SK-N-SH (cell line): ENCODE results near the gene ACAP3. TPM values are rescaled to one million over a fixed set of nuclear protein-coding genes. Genes with fewer than 3 reads are reported as not detected.

ENCODE experiments used
- CTCF ChIA-PET: fragments of 300-600, 350-600 bp; formaldehyde crosslinking; extraction: SDS; loops from one replicate; lab custom pipeline; 2021; lab: Yijun Ruan, JAX
- POLR2A ChIA-PET: fragments of 350-600 bp; sonication (Branson Sonifier 250); formaldehyde crosslinking; extraction: SDS; loops from one replicate; lab custom pipeline; 2020; ENCODE audit warnings: antibody characterized with exemption, inconsistent platforms; lab: Yijun Ruan, JAX
- DNase-seq: peaks from one replicate; pipeline ENCODE4 v3.0.0; 2012
- H2AFZ ChIP-seq: fragments of 200-600 bp; sonication (generic); 2 replicates; pipeline ENCODE4 v1.8.1; 2016; ENCODE audit warnings: antibody characterized with exemption, mild to moderate bottlenecking, low read depth
- H3F3A ChIP-seq: fragments of 200-600 bp; sonication (generic); replicated peaks from 2 replicates; pipeline ENCODE3; 2016; ENCODE audit warnings: antibody characterized with exemption, mild to moderate bottlenecking; ENCODE audit not compliant: insufficient read depth
- H3K27ac ChIP-seq, 2 experiments: fragments of 200-500 bp in 1 of 2; fragments of 200-600 bp in 1 of 2; sonication (Bioruptor generic) in 1 of 2; sonication (generic), shearing (Covaris generic) in 1 of 2; 2 replicates each; pipeline versions ENCODE4 v1.5.1 to v1.6.1; 2014 to 2016; ENCODE audit warnings: low read depth in 2 of 2, inconsistent platforms in 1 of 2, low read length in 1 of 2, mild to moderate bottlenecking in 1 of 2, mixed read lengths in 1 of 2
- H3K27me3 ChIP-seq: fragments of 200-600 bp; sonication (generic), shearing (Covaris generic); 2 replicates; pipeline ENCODE4 v1.6.1; 2016; ENCODE audit warnings: mixed run types; ENCODE audit not compliant: insufficient read depth
- H3K36me3 ChIP-seq, 2 experiments: fragments of 200-500 bp in 1 of 2; fragments of 200-600 bp in 1 of 2; sonication (Bioruptor generic) in 1 of 2; sonication (generic) in 1 of 2; replicated peaks in 1 of 2; 2 replicates each; pipeline versions ENCODE3 to v1.5.1; 2014 to 2016; ENCODE audit warnings: low read length in 1 of 2, mild to moderate bottlenecking in 1 of 2; ENCODE audit not compliant: insufficient read depth in 2 of 2, control insufficient read depth in 1 of 2
- H3K4me1 ChIP-seq, 2 experiments: fragments of 200-500 bp in 1 of 2; fragments of 200-600 bp in 1 of 2; sonication (Bioruptor generic) in 1 of 2; sonication (generic), shearing (Covaris generic) in 1 of 2; 2 replicates each; pipeline versions ENCODE4 v1.5.1 to v1.6.1; 2014 to 2016; ENCODE audit warnings: low read depth in 1 of 2, low read length in 1 of 2, mixed run types in 1 of 2; ENCODE audit not compliant: insufficient read depth in 2 of 2, control insufficient read depth in 1 of 2
- H3K4me2 ChIP-seq: fragments of 200-600 bp; sonication (generic), shearing (Covaris generic); 2 replicates; pipeline ENCODE4 v1.6.1; 2017; ENCODE audit warnings: mixed run types
- H3K4me3 ChIP-seq, 2 experiments: fragments of 200-500 bp in 1 of 2; fragments of 200-600 bp in 1 of 2; sonication (Bioruptor generic) in 1 of 2; sonication (generic), shearing (Covaris generic) in 1 of 2; 2 replicates each; pipeline versions ENCODE4 v1.5.1 to v1.8.1; 2014 to 2016; ENCODE audit warnings: low read depth in 2 of 2, inconsistent platforms in 1 of 2, low read length in 1 of 2, mild to moderate bottlenecking in 1 of 2, mixed read lengths in 1 of 2, moderate library complexity in 1 of 2
- H3K79me2 ChIP-seq: fragments of 200-600 bp; sonication (generic); 2 replicates; pipeline ENCODE4 v1.8.1; 2017; ENCODE audit warnings: mild to moderate bottlenecking; ENCODE audit not compliant: insufficient read depth
- H3K9ac ChIP-seq: fragments of 200-600 bp; sonication (generic); 2 replicates; pipeline ENCODE4 v1.6.1; 2017; ENCODE audit warnings: mixed run types
- H3K9me2 ChIP-seq: fragments of 200-600 bp; sonication (generic); 2 replicates; pipeline ENCODE4 v1.6.1; 2017; ENCODE audit warnings: mixed run types
- H3K9me3 ChIP-seq: fragments of 200-600 bp; sonication (generic); 2 replicates; pipeline ENCODE4 v1.6.1; 2017; ENCODE audit warnings: mixed run types, mild to moderate bottlenecking, moderate library complexity
- H4K20me1 ChIP-seq: fragments of 200-600 bp; sonication (generic); 2 replicates; pipeline ENCODE4 v1.6.1; 2017; ENCODE audit warnings: mild to moderate bottlenecking, mixed run types; ENCODE audit not compliant: insufficient read depth
- CHD2 ChIP-seq: fragments of 150-350 bp; IDR thresholded peaks from 2 replicates; pipeline ENCODE4 v1.6.1; 2018; ENCODE audit warnings: low read length; ENCODE audit not compliant: partially characterized antibody
- EP300 ChIP-seq, 2 experiments: IDR thresholded peaks; 2 replicates each; pipeline versions ENCODE4 v1.4.0 to v1.6.1; 2012; ENCODE audit warnings: borderline replicate concordance in 1 of 2, low read depth in 1 of 2, low read length in 1 of 2
- FOXJ3 ChIP-seq: sonication (generic); formaldehyde crosslinking; IDR thresholded peaks from 2 replicates; pipeline ENCODE4 v1.5.1; 2020; ENCODE audit warnings: mild to moderate bottlenecking, missing genetic modification reagents
- FOXM1 ChIP-seq: IDR thresholded peaks from 2 replicates; pipeline ENCODE4 v1.4.0; 2012; ENCODE audit warnings: low read depth, mild to moderate bottlenecking
- GATA2 ChIP-seq: sonication (generic); formaldehyde crosslinking; IDR thresholded peaks from 2 replicates; pipeline ENCODE4 v1.5.0; 2020; ENCODE audit warnings: mild to moderate bottlenecking, missing genetic modification reagents
- JUND ChIP-seq: IDR thresholded peaks from 2 replicates; pipeline ENCODE4 v1.4.0; 2012
- MEF2A ChIP-seq: IDR thresholded peaks from 2 replicates; pipeline ENCODE4 v1.4.0; 2012; ENCODE audit warnings: low read depth, borderline replicate concordance
- RAD21 ChIP-seq: IDR thresholded peaks from 2 replicates; pipeline ENCODE4 v1.6.1; 2012; ENCODE audit warnings: mild to moderate bottlenecking, low read length
- REST ChIP-seq: IDR thresholded peaks from 2 replicates; pipeline ENCODE4 v1.6.1; 2012; ENCODE audit warnings: mild to moderate bottlenecking, low read depth, low read length, moderate library complexity
- RFX5 ChIP-seq: IDR thresholded peaks from 2 replicates; pipeline ENCODE4 v1.6.1; 2012; ENCODE audit warnings: mild to moderate bottlenecking, improper control_type of control experiment, low read length
- RXRA ChIP-seq: IDR thresholded peaks from 2 replicates; pipeline ENCODE4 v1.4.0; 2012; ENCODE audit warnings: low read depth, mild to moderate bottlenecking, borderline replicate concordance
- SIN3A ChIP-seq: IDR thresholded peaks from 2 replicates; pipeline ENCODE4 v1.6.1; 2012; ENCODE audit warnings: low read depth, mild to moderate bottlenecking, low read length, moderate library complexity, borderline replicate concordance
- SMC3 ChIP-seq: IDR thresholded peaks from 2 replicates; pipeline ENCODE4 v1.6.1; 2012; ENCODE audit warnings: low read depth, low read length, improper control_type of control experiment
- TEAD4 ChIP-seq: IDR thresholded peaks from 2 replicates; pipeline ENCODE4 v1.4.0; 2012; ENCODE audit warnings: mild to moderate bottlenecking, borderline replicate concordance; ENCODE audit not compliant: insufficient read depth
- USF2 ChIP-seq: fragments of 150-350 bp; IDR thresholded peaks from 2 replicates; pipeline ENCODE4 v1.6.1; 2017; ENCODE audit warnings: antibody characterized with exemption, low read length, low read depth, borderline replicate concordance
- YY1 ChIP-seq: IDR thresholded peaks from 2 replicates; pipeline ENCODE4 v1.4.0; 2012; ENCODE audit warnings: low read depth, mild to moderate bottlenecking
- WGBS: methylation state at CpG from one replicate; pipeline ENCODE4 v1.1.6; 2017; ENCODE audit warnings: low lambda C conversion rate; 5-methylcytosine and 5-hydroxymethylcytosine counted together
- polyA plus RNA-seq, 3 experiments: library from polyadenylated mRNA; depleted of rRNA; stranded (reverse); fragments of >200 nt; gene quantifications; 2 replicates each; pipeline ENCODE4 v1.2.3, GENCODE V29; 2012
- TF ChIP-seq, protein P1 (sequence below): fragments of 200-600 bp; sonication (generic); IDR thresholded peaks from 2 replicates; pipeline ENCODE4 v1.6.1; 2017; ENCODE audit warnings: antibody characterized with exemption, mild to moderate bottlenecking, moderate library complexity
- TF ChIP-seq, protein P2 (sequence below): fragments of 150-350 bp; IDR thresholded peaks from 2 replicates; pipeline ENCODE4 v1.6.1; 2016; ENCODE audit warnings: mild to moderate bottlenecking, low read depth, low read length
- TF ChIP-seq, protein P3 (sequence below): IDR thresholded peaks from 2 replicates; pipeline ENCODE4 v1.4.0; 2012; ENCODE audit warnings: low read depth

ACAP3 gene, protein sequence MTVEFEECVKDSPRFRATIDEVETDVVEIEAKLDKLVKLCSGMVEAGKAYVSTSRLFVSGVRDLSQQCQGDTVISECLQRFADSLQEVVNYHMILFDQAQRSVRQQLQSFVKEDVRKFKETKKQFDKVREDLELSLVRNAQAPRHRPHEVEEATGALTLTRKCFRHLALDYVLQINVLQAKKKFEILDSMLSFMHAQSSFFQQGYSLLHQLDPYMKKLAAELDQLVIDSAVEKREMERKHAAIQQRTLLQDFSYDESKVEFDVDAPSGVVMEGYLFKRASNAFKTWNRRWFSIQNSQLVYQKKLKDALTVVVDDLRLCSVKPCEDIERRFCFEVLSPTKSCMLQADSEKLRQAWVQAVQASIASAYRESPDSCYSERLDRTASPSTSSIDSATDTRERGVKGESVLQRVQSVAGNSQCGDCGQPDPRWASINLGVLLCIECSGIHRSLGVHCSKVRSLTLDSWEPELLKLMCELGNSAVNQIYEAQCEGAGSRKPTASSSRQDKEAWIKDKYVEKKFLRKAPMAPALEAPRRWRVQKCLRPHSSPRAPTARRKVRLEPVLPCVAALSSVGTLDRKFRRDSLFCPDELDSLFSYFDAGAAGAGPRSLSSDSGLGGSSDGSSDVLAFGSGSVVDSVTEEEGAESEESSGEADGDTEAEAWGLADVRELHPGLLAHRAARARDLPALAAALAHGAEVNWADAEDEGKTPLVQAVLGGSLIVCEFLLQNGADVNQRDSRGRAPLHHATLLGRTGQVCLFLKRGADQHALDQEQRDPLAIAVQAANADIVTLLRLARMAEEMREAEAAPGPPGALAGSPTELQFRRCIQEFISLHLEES
- polyA plus RNA-seq (2012; rRNA removed): 51.7 and 66.4 TPM in 2 replicates
- polyA plus RNA-seq (2012; cell fraction: cytosol; rRNA removed): 8.8 and 14.1 TPM in 2 replicates
- 444 and 648 TPM in 2 replicates for polyA plus RNA-seq (2012; cell fraction: nucleus; rRNA removed)

- Histone ChIP-seq H3K4me3 (peak within 1 kb of the TSS; percentile 73 to 91), H3K9me3 (no peaks in the 10 kb centered on the region), H2AFZ (no peak within 1 kb of the TSS), H3K36me3 (peaks cover 0 to 30% of the 10 kb centered on the region in 2 experiments), H3F3A (no peaks in the 10 kb centered on the region), H3K9ac (peak within 1 kb of the TSS; percentile 74), H3K27me3 (no peaks in the 10 kb centered on the region), H3K4me2 (peak within 1 kb of the TSS; percentile 95), H3K9me2 (no peaks in the 10 kb centered on the region), H3K79me2 (peaks cover 35% of the 10 kb centered on the region), H3K27ac (peak within 1 kb of the TSS; percentile 72 to 97), H4K20me1 (peaks cover 11% of the 10 kb centered on the region; the same call in 1 of the 2 replicates), H3K4me1 (peaks cover 13 to 48% of the 10 kb centered on the region in 2 experiments; a peak in 2 of 4 replicates)
- 1% methylated on average over 16 of the region's 131 CpGs for WGBS
- CTCF ChIA-PET: no interaction called here
- POLR2A ChIA-PET: no interaction called here
- DNase-seq: peak; percentile 98
- TF ChIP-seq SMC3: no peak
- TF ChIP-seq, protein P1, sequence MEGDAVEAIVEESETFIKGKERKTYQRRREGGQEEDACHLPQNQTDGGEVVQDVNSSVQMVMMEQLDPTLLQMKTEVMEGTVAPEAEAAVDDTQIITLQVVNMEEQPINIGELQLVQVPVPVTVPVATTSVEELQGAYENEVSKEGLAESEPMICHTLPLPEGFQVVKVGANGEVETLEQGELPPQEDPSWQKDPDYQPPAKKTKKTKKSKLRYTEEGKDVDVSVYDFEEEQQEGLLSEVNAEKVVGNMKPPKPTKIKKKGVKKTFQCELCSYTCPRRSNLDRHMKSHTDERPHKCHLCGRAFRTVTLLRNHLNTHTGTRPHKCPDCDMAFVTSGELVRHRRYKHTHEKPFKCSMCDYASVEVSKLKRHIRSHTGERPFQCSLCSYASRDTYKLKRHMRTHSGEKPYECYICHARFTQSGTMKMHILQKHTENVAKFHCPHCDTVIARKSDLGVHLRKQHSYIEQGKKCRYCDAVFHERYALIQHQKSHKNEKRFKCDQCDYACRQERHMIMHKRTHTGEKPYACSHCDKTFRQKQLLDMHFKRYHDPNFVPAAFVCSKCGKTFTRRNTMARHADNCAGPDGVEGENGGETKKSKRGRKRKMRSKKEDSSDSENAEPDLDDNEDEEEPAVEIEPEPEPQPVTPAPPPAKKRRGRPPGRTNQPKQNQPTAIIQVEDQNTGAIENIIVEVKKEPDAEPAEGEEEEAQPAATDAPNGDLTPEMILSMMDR: 0 out of 2 replicates have a peak, but pooled peaks have one; percentile 6
- TF ChIP-seq REST: no peak
- TF ChIP-seq SIN3A: peak; percentile 62; the same call in 1 of the 2 replicates
- TF ChIP-seq CHD2: peak; percentile 42
- TF ChIP-seq RFX5: no peak
- TF ChIP-seq MEF2A: no peak
- no peak for TF ChIP-seq RAD21
- no peak for TF ChIP-seq FOXJ3
- TF ChIP-seq RXRA: no peak
- 0 out of 4 replicates have a peak, but pooled peaks of 1 of the 2 experiments have one; percentile 7 for TF ChIP-seq EP300 (IDR thresholded peaks at IDR 0.05; ENCODE audit: borderline replicate concordance in 1 of 2, low read depth in 1 of 2, low read length in 1 of 2)
- no peak for TF ChIP-seq JUND
- TF ChIP-seq FOXM1: no peak
- TF ChIP-seq YY1: peak; percentile 28; the same call in 1 of the 2 replicates
- TF ChIP-seq TEAD4: no peak
- no peak for TF ChIP-seq USF2
- TF ChIP-seq, protein P2, sequence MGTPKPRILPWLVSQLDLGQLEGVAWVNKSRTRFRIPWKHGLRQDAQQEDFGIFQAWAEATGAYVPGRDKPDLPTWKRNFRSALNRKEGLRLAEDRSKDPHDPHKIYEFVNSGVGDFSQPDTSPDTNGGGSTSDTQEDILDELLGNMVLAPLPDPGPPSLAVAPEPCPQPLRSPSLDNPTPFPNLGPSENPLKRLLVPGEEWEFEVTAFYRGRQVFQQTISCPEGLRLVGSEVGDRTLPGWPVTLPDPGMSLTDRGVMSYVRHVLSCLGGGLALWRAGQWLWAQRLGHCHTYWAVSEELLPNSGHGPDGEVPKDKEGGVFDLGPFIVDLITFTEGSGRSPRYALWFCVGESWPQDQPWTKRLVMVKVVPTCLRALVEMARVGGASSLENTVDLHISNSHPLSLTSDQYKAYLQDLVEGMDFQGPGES: peak; percentile 76
- TF ChIP-seq GATA2 (CRISPR knock-in tag): no peak
- TF ChIP-seq, protein P3, sequence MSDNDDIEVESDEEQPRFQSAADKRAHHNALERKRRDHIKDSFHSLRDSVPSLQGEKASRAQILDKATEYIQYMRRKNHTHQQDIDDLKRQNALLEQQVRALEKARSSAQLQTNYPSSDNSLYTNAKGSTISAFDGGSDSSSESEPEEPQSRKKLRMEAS: peak; percentile 73
These were observed at the start of gene ACAP3, which contains the start of gene PUSL1 for GRCh38 chr1:1307923-1308755. ACAP3 (minus strand) TSS chr1:1307930; CDS start chr1:1307815, 115 bp downstream. PUSL1 (plus strand) TSS chr1:1308597; CDS start chr1:1308644, 47 bp downstream.
